ENCODE measurements around the gene AUTS2. TPM values are rescaled to one million over a fixed set of nuclear protein-coding genes. Genes with fewer than 3 reads are reported as not detected.

AUTS2 gene
- total and polyA plus RNA-seq, 2 experiments from 2014 or later: 32.0 to 91.0 TPM

DNA sequence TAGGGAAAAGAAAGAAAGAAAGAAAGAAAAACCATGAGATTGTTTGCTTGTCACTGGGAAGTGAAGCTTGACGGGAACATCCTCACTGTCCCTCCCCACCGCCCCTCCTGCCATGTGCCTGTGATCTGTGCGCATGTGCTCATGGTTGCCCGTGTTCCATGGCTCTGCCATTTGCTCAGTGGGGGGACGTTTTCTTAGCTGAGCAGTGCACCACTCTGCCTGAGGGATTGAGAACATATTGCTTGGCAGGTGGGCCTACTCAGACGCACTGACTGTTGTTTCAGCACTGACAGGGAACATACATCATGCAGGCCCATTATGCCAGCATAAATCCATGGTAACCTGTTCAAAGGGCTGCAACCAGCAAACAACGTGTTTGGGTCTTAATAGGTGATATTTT lies 785.7 kb downstream of the AUTS2 start:
- H3K27ac Mint-ChIP-seq: no peak overlapping the region
- H3K4me3 Mint-ChIP-seq: no peak overlapping the region
- Histone ChIP-seq H3K4me2 (no peak overlapping the region), H3K27ac (ENCODE audit: low read depth) (no peak overlapping the region), H3K4me1 (ENCODE audit: insufficient read depth) (no peaks in the 10 kb centered on the region), H3K79me2 (replicated peaks; ENCODE audit: insufficient read depth) (no peaks in the 10 kb centered on the region), H2AFZ (no peak overlapping the region), H3K9me2 (ENCODE audit: insufficient read depth) (0 out of 2 replicates have a peak, but pooled peaks cover 2% of the 10 kb centered on the region), H3F3A (replicated peaks; ENCODE audit: low read depth) (no peaks in the 10 kb centered on the region), H3K4me3 (no peak overlapping the region), H3K36me3 (ENCODE audit: insufficient read depth) (no peaks in the 10 kb centered on the region), H3K27me3 (ENCODE audit: insufficient read depth) (no peaks in the 10 kb centered on the region), H4K20me1 (replicated peaks; ENCODE audit: insufficient read depth) (no peaks in the 10 kb centered on the region)
- H3K4me1 Mint-ChIP-seq: no peaks in the 10 kb centered on the region
- ATAC-seq (no peak), DNase-seq (ENCODE audit: low spot score) (no peak)
- no peaks in the 10 kb centered on the region for H3K36me3 Mint-ChIP-seq (ENCODE audit: low read depth)
- TF ChIP-seq STAT1 (IDR thresholded peaks at IDR 0.05; ENCODE audit: unreplicated experiment): no peak
- no peak for TF ChIP-seq JUNB (IDR thresholded peaks at IDR 0.05; ENCODE audit: unreplicated experiment)
- TF ChIP-seq CREB1 (CRISPR knock-in tag; IDR thresholded peaks at IDR 0.05; ENCODE audit: low read depth): no peak
- no peak for TF ChIP-seq ZNF462 (CRISPR knock-in tag; IDR thresholded peaks at IDR 0.05)
- TF ChIP-seq, protein P1, sequence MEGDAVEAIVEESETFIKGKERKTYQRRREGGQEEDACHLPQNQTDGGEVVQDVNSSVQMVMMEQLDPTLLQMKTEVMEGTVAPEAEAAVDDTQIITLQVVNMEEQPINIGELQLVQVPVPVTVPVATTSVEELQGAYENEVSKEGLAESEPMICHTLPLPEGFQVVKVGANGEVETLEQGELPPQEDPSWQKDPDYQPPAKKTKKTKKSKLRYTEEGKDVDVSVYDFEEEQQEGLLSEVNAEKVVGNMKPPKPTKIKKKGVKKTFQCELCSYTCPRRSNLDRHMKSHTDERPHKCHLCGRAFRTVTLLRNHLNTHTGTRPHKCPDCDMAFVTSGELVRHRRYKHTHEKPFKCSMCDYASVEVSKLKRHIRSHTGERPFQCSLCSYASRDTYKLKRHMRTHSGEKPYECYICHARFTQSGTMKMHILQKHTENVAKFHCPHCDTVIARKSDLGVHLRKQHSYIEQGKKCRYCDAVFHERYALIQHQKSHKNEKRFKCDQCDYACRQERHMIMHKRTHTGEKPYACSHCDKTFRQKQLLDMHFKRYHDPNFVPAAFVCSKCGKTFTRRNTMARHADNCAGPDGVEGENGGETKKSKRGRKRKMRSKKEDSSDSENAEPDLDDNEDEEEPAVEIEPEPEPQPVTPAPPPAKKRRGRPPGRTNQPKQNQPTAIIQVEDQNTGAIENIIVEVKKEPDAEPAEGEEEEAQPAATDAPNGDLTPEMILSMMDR (conservative IDR thresholded peaks at IDR 0.05; ENCODE audit: low read depth in 2 of 2): no peak
- no peaks in the 10 kb centered on the region for H3K9me3 Mint-ChIP-seq
- peaks cover 2% of the 10 kb centered on the region for H3K27me3 Mint-ChIP-seq (ENCODE audit: insufficient read depth, low read depth, poor library complexity)

Data from GM23338 (cell line).